GM10266 (cell line): Measurements from ENCODE around the gene OLFML1.
"Not testable (repeated sequence)": the region's sequence is repeated elsewhere in the genome, so short reads cannot be mapped to it uniquely, and the experiment has no call there.

Experiments used
- DNase-seq: peaks from one replicate; pipeline ENCODE4 v3.0.0; 2012; ENCODE audit errors: extremely low spot score
- TF ChIP-seq, protein P1 (sequence below): IDR thresholded peaks from 2 replicates; pipeline ENCODE4 v1.5.1; 2012; ENCODE audit warnings: mild to moderate bottlenecking, low read depth; ENCODE audit not compliant: control insufficient read depth, insufficient read depth; ENCODE audit errors: missing control alignments

The OLFML1 gene

DNA sequence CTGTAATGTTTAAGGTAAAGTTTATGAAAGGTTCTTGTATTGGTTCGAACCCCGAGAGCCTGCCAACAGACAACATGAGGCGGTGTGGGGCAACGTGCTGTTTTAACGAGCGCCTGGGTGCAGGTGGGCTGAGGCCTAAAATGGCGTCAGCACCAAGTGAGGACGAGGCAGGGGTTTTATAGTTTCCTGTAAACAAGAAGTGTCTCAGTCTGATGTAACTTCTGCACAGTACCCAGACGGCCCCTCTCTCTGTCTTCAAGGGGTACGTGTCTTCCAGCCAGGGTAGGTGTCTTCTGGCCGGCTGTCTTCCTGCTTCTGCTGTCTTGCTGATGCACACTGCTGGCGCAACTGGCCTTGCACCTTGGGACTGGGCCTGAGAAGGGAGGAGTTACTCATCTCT lies 31.2 kb downstream of the OLFML1 start:
- DNase-seq: no peak
- TF ChIP-seq, protein P1, sequence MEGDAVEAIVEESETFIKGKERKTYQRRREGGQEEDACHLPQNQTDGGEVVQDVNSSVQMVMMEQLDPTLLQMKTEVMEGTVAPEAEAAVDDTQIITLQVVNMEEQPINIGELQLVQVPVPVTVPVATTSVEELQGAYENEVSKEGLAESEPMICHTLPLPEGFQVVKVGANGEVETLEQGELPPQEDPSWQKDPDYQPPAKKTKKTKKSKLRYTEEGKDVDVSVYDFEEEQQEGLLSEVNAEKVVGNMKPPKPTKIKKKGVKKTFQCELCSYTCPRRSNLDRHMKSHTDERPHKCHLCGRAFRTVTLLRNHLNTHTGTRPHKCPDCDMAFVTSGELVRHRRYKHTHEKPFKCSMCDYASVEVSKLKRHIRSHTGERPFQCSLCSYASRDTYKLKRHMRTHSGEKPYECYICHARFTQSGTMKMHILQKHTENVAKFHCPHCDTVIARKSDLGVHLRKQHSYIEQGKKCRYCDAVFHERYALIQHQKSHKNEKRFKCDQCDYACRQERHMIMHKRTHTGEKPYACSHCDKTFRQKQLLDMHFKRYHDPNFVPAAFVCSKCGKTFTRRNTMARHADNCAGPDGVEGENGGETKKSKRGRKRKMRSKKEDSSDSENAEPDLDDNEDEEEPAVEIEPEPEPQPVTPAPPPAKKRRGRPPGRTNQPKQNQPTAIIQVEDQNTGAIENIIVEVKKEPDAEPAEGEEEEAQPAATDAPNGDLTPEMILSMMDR: no peak

DNA sequence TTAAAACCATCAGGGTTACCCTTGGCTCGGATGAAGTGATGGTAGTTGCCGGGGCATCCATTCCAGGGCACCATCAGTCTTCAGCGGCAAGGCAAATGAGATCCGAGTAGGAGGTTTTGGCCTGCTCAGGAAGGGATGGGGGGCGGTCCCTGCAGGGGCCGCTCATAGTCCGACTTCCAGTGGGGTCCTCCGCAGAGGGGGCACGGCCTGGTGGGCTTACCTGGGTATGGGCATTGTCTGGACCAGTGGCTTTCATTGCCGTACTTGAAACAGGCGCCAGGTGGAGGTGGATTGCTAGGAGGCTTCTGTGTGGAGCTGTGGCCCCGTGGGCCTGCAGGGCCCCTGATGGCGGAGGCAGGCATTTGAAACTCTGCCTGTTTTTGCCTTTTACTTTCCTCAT lies 32.4 kb downstream of the OLFML1 start:
- DNase-seq: not testable (repeated sequence)

DNA sequence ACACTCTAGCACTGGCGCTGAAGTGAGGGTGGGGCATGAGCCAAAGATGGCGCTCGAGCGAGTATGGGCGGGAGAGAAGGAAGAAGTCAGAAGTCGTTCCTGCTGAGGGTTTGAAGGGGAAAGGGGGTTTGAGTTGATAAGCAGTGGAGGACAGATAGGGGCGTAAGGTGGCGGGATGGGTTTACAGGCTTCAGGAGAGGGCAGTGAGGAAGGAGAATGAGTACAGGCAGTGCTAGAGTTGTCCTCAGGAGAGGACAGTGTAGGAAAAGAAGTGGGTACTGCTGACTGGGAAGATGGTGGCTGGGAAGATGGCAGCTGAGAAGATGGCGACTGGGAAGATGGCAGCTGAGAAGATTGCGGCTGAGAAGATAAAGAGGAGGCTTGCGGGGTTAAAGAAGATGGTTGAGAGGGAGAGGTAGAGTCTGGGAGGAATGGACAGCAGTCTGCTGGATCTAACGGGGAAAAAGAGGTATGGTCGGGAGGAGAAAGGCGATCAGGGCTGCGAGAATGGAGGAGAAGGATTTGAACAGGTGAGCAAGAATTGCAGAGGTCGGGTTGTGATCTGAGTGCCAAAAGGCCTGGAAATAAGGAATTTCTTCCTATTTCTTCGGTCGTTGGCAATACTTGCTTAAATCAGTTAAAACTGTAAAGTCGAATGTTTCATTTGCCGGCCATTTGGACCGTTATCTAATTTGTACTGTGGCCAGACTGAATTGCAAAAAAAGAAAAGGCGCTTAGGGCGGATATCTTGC lies 33.7 kb downstream of the OLFML1 start:
- TF ChIP-seq, protein P1: no peak
- DNase-seq: no peak

DNA sequence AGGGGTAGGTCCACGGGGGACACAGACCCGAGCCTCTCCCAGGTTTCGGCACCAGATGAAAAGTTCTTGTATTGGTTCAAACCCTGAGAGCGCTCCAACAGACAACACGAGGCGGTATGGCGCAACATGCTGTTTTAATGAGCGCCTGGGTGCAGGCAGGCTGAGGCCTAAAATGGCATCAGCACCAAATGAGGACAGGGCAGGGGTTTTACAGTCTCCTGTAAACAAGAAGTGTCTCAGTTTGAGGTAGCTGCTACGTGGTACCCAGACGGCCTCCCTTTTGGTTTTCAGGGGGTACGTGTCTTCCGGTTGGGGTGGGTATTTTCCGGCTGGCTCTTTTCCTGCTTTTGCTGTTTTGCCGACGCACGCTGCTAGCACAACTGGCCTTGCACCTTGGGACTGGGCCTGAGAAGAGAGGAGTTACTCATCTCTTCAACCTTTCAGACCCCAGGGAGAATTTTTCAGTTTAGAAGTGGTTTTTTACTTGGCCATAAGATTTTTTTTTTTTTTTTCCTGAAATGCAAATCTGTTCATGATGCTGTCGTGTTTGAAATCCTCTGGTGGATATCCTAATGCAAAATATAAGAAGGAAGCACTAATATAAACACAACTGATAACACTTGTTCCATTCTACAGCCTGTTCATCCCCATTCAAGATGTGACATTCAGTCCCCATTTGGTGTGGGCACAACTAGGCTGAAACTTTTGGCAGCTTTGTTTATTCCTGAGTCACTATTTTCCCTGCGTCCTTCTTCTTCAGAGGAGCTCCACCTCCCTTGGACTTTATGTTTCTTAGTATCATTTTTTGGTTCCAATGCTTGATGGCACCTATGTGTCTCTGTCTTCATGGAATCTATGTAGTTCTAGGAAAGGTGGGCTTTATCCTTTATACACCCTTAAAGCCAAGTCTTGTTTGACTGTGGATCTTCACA lies 35.0 kb downstream of the OLFML1 start:
- DNase-seq: no peak
- TF ChIP-seq, protein P1: no peak

DNA sequence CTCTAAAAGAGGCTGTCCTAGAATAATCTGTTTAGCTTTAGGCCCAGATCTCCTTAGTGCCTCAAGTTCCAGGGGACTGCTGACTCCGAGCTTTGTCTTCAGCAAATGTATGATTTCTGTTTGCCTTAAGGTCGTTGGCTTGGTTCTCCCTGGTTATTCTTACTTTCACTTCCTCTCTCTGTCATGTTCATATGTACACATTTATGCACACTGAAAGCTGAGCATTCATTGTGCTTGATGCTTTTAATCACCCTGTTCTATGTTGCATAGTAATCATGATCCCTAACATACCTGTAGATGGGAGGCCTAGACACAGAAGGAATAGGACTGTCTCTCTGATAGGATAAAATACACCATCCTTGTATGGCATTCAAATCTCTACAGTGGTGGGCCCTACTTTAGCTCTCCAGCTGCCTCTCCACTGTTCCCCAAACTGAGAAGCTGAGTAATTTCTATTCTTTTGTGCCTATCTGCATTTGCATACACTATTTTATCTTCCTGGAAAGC lies 35.7 kb downstream of the OLFML1 start:
- TF ChIP-seq, protein P1: no peak
- peak; percentile 53 for DNase-seq

DNA sequence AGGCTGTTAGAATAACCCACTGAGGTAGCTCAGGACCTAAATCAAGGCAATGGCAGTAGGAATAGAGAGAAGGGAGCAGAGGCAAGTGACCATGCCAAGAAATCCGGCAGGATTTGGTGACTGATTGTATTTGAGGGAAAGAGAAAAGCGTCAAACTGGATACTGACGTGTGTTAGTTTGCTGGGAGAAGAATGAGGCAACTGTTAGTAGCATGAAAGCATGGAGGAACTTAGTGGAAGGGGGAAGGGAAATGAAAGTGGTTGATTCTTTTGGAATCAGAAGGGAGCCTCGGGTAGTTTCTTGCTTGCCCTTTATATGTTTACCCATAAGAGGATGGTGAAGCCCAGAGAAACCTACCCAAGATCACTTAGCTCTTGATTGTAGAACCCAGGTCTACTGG lies 36.8 kb downstream of the OLFML1 start:
- TF ChIP-seq, protein P1: no peak
- DNase-seq: no peak

DNA sequence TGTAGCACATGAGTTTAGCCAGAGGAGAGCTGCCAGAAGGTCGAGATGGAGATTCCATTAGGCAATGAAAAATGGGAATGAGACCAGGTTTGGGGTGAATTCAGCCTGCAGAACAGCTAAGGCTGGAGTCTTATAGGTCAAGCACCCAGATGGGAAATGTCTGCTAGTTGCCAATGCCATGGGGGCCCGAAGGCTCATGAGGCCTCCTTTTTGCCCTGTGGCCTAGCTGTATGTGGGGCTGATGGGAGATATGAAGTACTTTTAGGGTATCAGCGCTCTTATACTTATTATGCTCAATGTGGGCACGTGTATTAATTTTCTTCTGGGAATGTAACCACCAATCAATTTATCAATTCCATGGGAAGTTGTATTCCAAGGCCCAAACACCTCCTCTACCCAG lies 37.2 kb downstream of the OLFML1 start:
- no peak for DNase-seq
- TF ChIP-seq, protein P1: no peak
